Embryonic facial prominence (tissue), 1 donor: Measurements from ENCODE around the gene EBLN1.

Experiments used
- DNase-seq: peaks from one replicate; pipeline ENCODE4 v3.0.0-alpha.2; 2016; ENCODE audit errors: extremely low spot score

The EBLN1 gene

GRCh38 chr10:22217842-22218241 is at the start of gene EBLN1:
Gene EBLN1 (minus strand): TSS chr10:22218015. CDS start chr10:22209983, 8,032 bp downstream.
- no peak for DNase-seq

- DNase-seq, result no peak
Measured at GRCh38 chr10:22265839-22266537, 48.2 kb upstream of the EBLN1 start.

GRCh38 chr10:22263106-22263505 is 45.3 kb upstream of the EBLN1 start:
- no peak for DNase-seq

DNA sequence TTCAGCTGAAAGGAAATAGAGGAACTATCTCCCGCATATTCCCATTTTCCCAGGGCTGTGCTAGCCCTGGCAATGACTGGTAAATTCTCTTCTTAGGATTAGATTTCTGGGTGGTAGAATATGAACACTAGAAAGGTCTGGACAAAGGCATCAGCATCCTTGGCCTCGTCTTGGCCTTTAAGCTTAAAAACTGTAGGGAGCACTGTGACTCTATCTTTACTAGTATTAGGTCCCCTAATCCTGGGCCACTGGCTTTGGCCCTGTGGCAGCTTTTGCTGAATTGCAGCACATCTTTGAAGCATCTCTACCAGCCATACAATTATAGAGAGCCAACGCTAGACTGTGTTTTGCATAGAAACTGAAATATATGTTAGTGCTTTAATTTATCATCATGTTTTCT is 41.5 kb upstream of the EBLN1 start:
- no peak for DNase-seq

DNA sequence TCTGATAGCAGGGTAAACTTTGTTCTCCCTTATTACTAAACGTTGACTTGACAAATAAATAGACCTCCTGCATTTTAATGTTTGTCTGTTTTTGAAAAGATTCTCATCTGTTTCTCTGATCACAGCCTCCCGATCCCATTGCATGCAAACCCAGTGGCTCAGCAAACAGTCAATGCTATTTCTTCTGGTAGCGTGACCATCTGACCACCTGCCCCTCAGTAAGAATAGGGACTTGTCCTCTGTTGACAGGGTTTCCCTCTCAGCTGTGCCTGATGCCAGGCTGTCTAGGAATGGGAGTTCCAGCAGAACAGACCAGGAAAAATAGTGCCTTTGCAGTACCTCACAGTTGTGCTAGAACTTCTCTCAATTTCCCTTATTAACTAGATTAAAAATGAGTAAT is 40.7 kb upstream of the EBLN1 start:
- DNase-seq, result no peak

- no peak for DNase-seq
Measured at GRCh38 chr10:22253580-22253882, 35.7 kb upstream of the EBLN1 start.

GRCh38 chr10:22252801-22253579 is 35.2 kb upstream of the EBLN1 start:
- no peak for DNase-seq

DNA sequence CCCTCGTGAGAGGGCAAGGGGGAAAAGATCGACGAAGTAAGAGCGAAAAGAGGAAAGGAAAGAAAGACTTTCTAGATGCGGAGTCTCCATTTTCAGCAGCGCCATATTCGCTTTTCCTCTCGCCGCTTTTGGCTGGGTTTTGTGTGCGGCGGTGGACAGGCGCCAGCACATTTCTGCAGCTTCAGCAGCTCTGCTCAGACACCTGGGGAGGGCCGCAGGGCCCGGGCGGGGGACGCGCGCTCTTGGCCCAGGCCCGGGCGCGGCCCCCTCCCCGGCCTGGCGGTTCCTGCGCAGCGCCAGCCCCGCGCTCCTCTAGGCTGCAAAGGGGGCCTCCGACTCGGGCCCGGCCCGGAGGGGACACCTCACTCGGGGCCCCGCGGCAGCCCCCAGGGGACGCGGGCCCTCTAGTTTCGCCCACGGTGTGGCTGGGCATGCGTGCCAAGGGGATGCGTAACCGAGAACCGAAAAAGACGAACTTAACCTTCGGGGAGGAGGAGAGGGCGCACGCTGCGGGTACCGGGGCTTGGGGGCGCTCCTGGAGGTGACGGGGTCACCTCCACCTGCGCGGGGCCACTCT is 34.5 kb upstream of the EBLN1 start:
- DNase-seq, result no peak

GRCh38 chr10:22251751-22252223 is 34.0 kb upstream of the EBLN1 start:
- peak; percentile 51 for DNase-seq

DNA sequence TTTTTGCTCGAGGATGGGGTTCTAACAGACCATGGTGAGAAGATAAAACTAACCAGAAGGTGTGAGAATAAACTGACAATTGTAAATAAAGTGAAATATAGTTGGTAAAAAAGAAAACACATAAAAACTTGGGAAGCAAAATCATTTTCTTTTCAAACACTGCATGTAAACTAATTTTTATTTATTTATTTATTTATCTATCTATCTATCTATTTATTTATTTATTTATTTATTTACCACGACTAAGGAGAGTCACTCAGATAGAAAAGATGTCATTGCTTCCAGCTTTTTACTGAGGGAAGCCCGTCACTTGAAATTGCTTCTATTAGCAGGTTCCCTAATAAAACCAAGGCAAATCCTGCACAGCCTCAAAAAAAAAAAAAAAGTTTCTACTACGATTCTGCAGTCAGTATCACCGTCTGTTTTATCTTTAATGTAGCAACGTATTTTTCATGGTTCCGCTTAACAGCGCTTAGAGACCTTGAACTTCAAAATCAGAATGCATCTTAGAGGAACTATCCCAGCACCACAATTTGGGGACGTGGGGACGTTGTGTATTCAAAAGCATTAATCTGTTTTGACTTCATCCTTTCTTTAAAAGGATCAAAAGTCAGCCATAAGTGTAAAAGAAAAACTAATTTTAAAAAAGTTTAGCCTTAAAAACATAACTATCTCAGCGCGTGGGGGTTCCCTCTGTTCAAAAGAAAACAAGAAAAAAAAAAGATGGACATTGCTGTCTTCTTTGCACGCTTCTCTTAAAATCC is 33.3 kb upstream of the EBLN1 start:
- no peak for DNase-seq

GRCh38 chr10:22247636-22248035 is 29.8 kb upstream of the EBLN1 start:
- no peak for DNase-seq

DNA sequence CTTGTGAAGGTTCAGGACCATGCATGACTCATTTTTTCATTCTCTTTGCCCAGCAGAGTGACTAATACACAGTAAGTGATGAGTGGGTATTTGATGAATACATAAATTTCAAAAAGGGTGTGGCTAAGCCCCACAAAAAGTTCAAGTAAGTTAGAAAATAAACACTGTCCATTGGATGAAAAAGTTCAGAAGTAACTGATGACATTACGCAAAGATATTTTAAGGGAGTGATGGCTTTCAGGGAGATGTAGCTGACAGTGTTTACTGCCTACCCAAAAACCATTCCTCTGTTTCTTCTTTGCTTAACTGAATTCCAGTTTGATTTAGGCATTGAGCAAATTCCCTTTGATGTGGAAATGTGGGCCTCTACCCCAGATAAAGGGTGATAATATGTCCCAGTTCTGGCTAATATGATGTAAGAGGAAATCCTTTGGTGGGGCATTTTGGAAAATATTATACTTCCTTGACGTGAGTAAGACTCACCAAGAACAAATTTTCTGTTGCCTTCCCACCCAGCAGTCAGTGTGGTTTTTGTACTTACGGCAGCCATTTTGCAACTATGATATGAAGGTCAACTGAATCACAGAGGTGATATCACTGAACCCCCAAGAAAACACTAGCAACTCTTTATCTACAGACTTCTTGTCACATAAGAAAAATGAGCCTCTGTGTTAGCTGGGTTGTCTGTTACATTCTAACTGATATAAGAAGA is 29.0 kb upstream of the EBLN1 start:
- no peak for DNase-seq

DNA sequence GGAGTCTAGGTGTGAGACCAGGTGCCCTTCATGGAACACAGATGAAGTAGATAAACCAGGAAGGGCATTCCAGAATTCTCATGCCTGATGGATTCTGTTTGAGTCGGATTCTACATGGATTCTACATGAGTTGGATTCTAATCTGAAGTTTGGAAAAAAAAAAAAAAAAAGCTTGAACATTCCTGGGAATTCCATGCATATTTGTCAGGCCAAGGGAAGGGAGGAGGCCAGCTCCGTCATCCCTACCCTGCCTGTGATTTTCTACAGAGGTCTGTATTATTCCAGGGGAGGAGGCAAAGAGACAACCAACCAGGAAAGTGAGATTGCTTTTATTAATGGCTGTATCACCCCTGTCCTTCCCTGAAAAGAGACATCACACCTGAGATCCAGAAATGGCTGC is 27.8 kb upstream of the EBLN1 start:
- DNase-seq, result no peak

DNA sequence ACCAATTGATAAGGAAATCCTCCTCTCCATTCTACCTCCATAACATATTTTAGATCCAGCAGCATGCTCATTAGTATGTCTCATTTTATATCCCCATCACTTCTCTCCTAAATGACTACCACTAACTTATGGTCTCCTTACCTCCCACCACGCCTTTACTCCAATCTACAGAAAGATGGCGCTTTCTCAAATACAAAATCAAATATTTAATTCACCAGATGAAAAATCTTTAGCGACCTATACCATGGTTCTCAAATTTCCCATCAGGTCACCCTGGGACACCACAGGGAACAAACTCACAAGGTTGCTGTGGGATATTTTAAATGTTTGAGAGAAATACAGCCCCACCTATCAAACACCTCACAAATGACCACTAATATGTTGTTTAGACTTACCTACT is 27.0 kb upstream of the EBLN1 start:
- DNase-seq, result no peak

GRCh38 chr10:22244001-22244400 is 26.2 kb upstream of the EBLN1 start:
- no peak for DNase-seq

DNA sequence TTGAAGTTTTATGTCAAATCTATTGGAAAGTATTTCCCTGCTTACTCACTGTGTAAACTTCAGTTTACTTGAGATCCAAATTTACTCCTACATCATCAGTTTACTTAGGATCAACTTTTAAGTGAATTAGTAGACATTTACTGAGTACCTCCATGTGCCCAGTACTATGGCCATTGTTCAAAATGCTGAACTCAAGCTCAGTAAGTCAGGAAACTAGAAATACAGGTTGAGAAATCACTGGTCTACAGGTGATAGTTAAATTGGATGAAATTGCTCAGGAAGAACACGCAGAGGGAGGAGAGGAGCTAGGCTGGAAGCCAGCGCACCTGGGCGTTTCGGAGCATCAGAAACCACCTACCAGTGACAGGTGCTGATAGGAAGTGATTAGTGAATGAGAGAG is 25.5 kb upstream of the EBLN1 start:
- DNase-seq, result no peak

DNA sequence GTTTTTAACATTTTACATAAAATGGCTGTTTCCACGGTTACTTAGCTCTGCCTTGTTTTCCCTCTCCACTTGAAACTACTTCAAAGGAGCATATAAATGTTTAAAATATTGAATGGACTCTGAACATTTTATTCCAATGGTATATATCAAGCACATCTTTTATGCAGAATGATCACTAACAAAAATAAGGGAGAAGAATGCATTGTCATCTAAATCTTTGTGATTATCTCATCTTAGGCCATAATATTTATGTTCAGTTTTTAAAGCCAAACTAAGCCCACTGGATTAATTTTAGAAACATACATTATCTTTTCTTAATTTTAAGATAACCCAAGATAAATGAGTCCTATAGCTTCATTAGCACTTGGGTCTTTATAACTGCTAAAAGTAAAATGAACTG is 13.4 kb upstream of the EBLN1 start:
- no peak for DNase-seq

DNA sequence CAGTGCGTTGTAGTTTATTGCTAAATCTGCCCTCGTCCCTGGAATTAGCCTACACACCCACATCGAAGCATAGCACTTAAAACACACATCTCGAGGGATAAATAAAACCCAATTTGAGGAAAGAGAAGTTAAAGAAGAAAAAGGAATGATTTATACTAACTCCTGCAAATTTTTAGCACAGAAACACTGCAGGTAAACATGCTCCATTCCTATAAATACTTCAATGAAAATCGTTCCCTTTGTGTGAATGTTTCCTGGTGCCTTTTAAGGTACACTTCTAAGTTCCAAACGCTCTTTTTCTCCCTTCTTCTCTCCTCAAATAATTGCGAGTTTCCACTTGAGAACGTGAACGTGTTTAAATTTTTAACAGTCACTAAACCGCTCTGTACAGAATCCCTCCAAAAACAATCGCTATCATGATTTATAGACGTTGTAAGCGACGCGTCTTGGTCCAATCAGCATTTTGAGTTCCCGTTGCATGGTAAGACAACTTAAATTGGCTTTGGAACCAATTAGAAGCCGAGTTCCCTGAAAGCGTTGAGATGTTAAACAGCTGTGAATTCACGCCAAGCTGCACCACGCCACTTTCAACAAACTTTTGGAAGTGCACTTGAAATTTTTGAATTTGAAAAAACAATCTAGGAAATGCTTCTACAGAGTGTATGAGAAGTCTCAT is 12.5 kb upstream of the EBLN1 start:
- DNase-seq, result peak; percentile 50

GRCh38 chr10:22229802-22230157 is 12.0 kb upstream of the EBLN1 start:
- DNase-seq, result no peak

DNA sequence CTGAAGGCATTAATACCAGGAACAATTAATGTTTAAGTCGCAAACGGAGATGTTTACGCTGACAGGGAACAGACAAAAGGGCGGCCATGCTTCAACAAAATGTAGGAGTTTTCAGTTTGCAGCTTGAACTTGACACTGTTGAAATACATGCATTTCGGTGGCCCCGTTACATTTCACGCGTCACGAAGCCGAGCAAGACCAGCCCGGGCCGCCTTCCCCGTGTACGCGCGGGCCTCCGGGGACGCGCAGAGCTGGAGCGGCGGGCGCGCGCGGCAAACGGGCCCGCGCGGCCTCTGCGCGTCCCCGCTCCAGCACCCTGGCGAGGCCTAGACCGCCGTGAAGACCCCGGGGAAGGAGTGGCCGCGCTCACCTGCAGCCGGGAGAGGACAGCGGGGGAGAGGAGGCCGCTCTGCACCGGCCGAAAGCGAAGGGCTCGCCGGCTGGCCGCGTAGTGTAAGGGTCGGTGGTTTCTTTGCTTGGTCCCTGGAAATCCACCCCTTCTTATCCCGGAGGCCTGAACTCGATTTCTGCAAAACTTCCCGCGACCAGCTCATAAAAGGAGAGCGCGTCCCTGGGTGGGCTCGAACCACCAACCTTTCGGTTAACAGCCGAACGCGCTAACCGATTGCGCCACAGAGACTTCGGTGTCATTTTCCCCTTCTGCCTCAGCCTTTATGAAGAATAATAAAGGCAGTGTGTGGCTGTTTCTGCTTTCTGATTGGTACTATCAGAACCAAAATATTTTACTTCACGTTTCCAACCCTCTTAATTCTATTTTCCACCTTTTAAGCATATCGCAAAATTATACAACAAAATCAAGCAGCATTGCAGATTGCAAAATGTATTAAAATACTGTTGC is 11.4 kb upstream of the EBLN1 start:
- DNase-seq, result peak; percentile 86
